Gastrocnemius medialis (tissue), 4 donors: Measurements from ENCODE around the gene MAGOHB. TPM values are rescaled to one million over a fixed set of nuclear protein-coding genes. Genes with fewer than 3 reads are reported as not detected.

Experiments used
- ATAC-seq, 2 donors: fragments of 150-250 bp; one replicate each; pipeline ENCODE4 v1.9.1; 2016
- DNase-seq, 2 donors: peaks; one replicate each; pipeline ENCODE4 v3.0.0-alpha.2; 2019
- H3K27ac ChIP-seq, 4 donors: fragments of 200-600 bp; sonication (generic); 1 replicate in 1 of 4; 2 replicates in 3 of 4; pipeline ENCODE4 v1.5.1; 2016 to 2018; ENCODE audit warnings: mild to moderate bottlenecking in 2 of 4, moderate library complexity in 1 of 4
- H3K27me3 ChIP-seq, 3 donors: fragments of 200-600 bp; sonication (generic) in 2 of 3; 1 replicate in 1 of 3; 2 replicates in 2 of 3; pipeline versions ENCODE4 v1.5.1 to v1.6.0; 2016 to 2019; ENCODE audit warnings: mild to moderate bottlenecking in 1 of 3, moderate library complexity in 1 of 3
- H3K36me3 ChIP-seq, 2 donors: fragments of 200-600 bp; sonication (generic) in 1 of 2; one replicate each; pipeline ENCODE4 v1.5.1; 2017 to 2018
- H3K4me1 ChIP-seq, 2 donors: fragments of 200-600 bp; sonication (generic) in 1 of 2; one replicate each; pipeline ENCODE4 v1.5.1; 2016 to 2017; ENCODE audit warnings: mild to moderate bottlenecking in 2 of 2
- H3K4me3 ChIP-seq, 4 donors: fragments of 200-600 bp; sonication (generic) in 3 of 4; 1 replicate in 1 of 4; 2 replicates in 3 of 4; pipeline ENCODE4 v1.5.1; 2016 to 2019; ENCODE audit warnings: mild to moderate bottlenecking in 2 of 4
- H3K9me3 ChIP-seq, 3 donors: fragments of 200-600 bp; sonication (generic) in 2 of 3; 1 replicate in 1 of 3; 2 replicates in 2 of 3; pipeline ENCODE4 v1.5.1; 2016 to 2019
- CTCF ChIP-seq, 5 experiments: fragments of 450-650 bp in 3 of 5; fragments of 200-600 bp in 2 of 5; sonication (generic) in 2 of 5; IDR thresholded peaks in 4 of 5; conservative IDR thresholded peaks in 1 of 5; 1 replicate in 4 of 5; 2 replicates in 1 of 5; pipeline ENCODE4 v1.5.1; 2016 to 2019; ENCODE audit warnings: antibody characterized with exemption in 5 of 5, mild to moderate bottlenecking in 3 of 5, moderate library complexity in 3 of 5
- POLR2A ChIP-seq, 2 donors: fragments of 450-650 bp; IDR thresholded peaks; one replicate each; pipeline ENCODE4 v1.6.1; 2017; ENCODE audit warnings: antibody characterized with exemption in 2 of 2, mild to moderate bottlenecking in 2 of 2, moderate library complexity in 2 of 2
- in situ Hi-C, 4 donors: fragments of 200-750 bp; cut with MboI; loops; one replicate each; pipeline versions ENCODE4 v1.15.0 to v1.8.0; 2017; ENCODE audit warnings: low sequenced_read_pairs in 4 of 4
- intact Hi-C: fragments of 100-400 bp; cut with DNase I; formaldehyde crosslinking; loops from one replicate; pipeline ENCODE4 v1.15.1; 2023; ENCODE audit warnings: low total_unique reads
- total RNA-seq, 4 donors: library from RNA; depleted of rRNA; stranded (reverse); fragments of >200 nt; gene quantifications; one replicate each; pipeline versions ENCODE4 v1.1.0 to v1.2.3, GENCODE V29; 2016

MAGOHB gene
- total RNA-seq, 4 donors from 2014 or later, result 0.80 to 6.3 (median 3.8) TPM

GRCh38 chr12:10554756-10555481 is 58.5 kb downstream of the MAGOHB start:
- no peak for ATAC-seq
- H3K27me3 ChIP-seq, result no peaks in the 10 kb centered on the region
- H3K4me1 ChIP-seq, result no peaks in the 10 kb centered on the region
- TF ChIP-seq POLR2A (IDR thresholded peaks at IDR 0.05) (no peak), CTCF (IDR thresholded peaks at IDR 0.05 in 4 of 5, conservative IDR thresholded peaks at IDR 0.05 in 1 of 5) (no peak)
- H3K4me3 ChIP-seq, result no peak overlapping the region
- intact Hi-C loops, result no loop called here
- H3K36me3 ChIP-seq, result no peaks in the 10 kb centered on the region
- no peak for DNase-seq
- no peak overlapping the region for H3K27ac ChIP-seq
- H3K9me3 ChIP-seq, result no peaks in the 10 kb centered on the region
- in situ Hi-C loops, result loop anchor here (10.0 to 25.0 kb wide), 4 partner anchors 218 to 400 kb away; no protein-coding TSS in a partner anchor

- no peaks in the 10 kb centered on the region for H3K36me3 ChIP-seq
- H3K4me3 ChIP-seq, result no peak overlapping the region
- intact Hi-C loops, result no loop called here
- DNase-seq (no peak), ATAC-seq (no peak)
- TF ChIP-seq POLR2A (IDR thresholded peaks at IDR 0.05) (no peak), CTCF (IDR thresholded peaks at IDR 0.05 in 4 of 5, conservative IDR thresholded peaks at IDR 0.05 in 1 of 5) (no peak)
- H3K9me3 ChIP-seq, result no peaks in the 10 kb centered on the region
- no peak overlapping the region for H3K27ac ChIP-seq
- no peaks in the 10 kb centered on the region for H3K4me1 ChIP-seq
- in situ Hi-C loops, result loop anchor here (10.0 to 25.0 kb wide), 4 partner anchors 217 to 399 kb away; no protein-coding TSS in a partner anchor
- no peaks in the 10 kb centered on the region for H3K27me3 ChIP-seq
Observed at GRCh38 chr12:10554228-10554755, 59.1 kb downstream of the MAGOHB start.

Other genes starting within 250 kb of the MAGOHB start
- gene KLRK1, start 223.6 kb downstream of the MAGOHB start, total RNA-seq, result under 1 TPM in 1 of 4 donors, not detected in 3; 0.20 TPM
- gene KLRC4, start 203.9 kb downstream of the MAGOHB start, total RNA-seq, result not detected
- gene KLRC3, start 193.0 kb downstream of the MAGOHB start, total RNA-seq, result not detected
- gene KLRC2, start 177.6 kb downstream of the MAGOHB start, total RNA-seq, result not detected
- gene KLRC1, start 160.2 kb downstream of the MAGOHB start, total RNA-seq, result not detected
- under 1 TPM in 1 of 4 donors, not detected in 3; 0.31 TPM for gene EIF2S3B, start 107.7 kb downstream of the MAGOHB start, total RNA-seq
- under 1 TPM in 1 of 4 donors, not detected in 3; 0.12 TPM for gene STYK1, start 60.4 kb upstream of the MAGOHB start, total RNA-seq
- gene YBX3, start 109.7 kb upstream of the MAGOHB start, total RNA-seq, result 1,000 to 10,000 TPM; 3,451 to 6,393 (median 4,786) TPM
- gene TAS2R7, start 189.0 kb upstream of the MAGOHB start, total RNA-seq, result not detected
- gene TAS2R8, start 193.7 kb upstream of the MAGOHB start, total RNA-seq, result under 1 TPM in 1 of 4 donors, not detected in 3; 0.36 TPM
- 1 to 10 TPM in 1 of 4 donors, not detected in 3; 1.1 TPM for gene TAS2R9, start 196.6 kb upstream of the MAGOHB start, total RNA-seq
- gene TAS2R10, start 212.7 kb upstream of the MAGOHB start, total RNA-seq, result under 1 TPM in 1 of 4 donors, not detected in 3; 0.51 TPM
- 1 to 10 TPM in 2 of 4 donors, not detected in 2; 1.2 to 3.5 TPM for gene PRR4, start 235.9 kb upstream of the MAGOHB start, total RNA-seq